Measurements from ENCODE around the gene LORICRIN. TPM values are rescaled to one million over a fixed set of nuclear protein-coding genes. Genes with fewer than 3 reads are reported as not detected.

LORICRIN gene
- total RNA-seq, 4 donors from 2014 or later: 434 to 831 (median 725) TPM

- WGBS, 2 donors: 41 to 43% methylated on average over 9 of the region's 9 CpGs
- no peak overlapping the region for H3K4me3 ChIP-seq (ENCODE audit: low read depth, poor library complexity, severe bottlenecking)
- intact Hi-C loops (cut with DNase I; ENCODE audit: low total_unique reads): no loop called here
- no peak for DNase-seq (ENCODE audit: low spot score in 2 of 2)
- TF ChIP-seq CTCF (IDR thresholded peaks at IDR 0.05): no peak
- TF ChIP-seq POLR2A (IDR thresholded peaks at IDR 0.05): no peak
Measured at GRCh38 chr1:153293851-153294250, 34.4 kb downstream of the LORICRIN start.

- no peak overlapping the region for H3K4me3 ChIP-seq (ENCODE audit: low read depth, poor library complexity, severe bottlenecking)
- 73 to 75% methylated on average over 5 of the region's 5 CpGs for WGBS, 2 donors
- TF ChIP-seq CTCF (IDR thresholded peaks at IDR 0.05) (no peak), POLR2A (IDR thresholded peaks at IDR 0.05) (no peak)
- DNase-seq (ENCODE audit: low spot score in 2 of 2): no peak
- intact Hi-C loops (cut with DNase I; ENCODE audit: low total_unique reads): no loop called here
Measured at GRCh38 chr1:153302308-153302707, 42.8 kb downstream of the LORICRIN start.

- intact Hi-C loops (cut with DNase I; ENCODE audit: low total_unique reads): no loop called here
- DNase-seq (ENCODE audit: low spot score in 2 of 2): no peak
- no peak for TF ChIP-seq CTCF (IDR thresholded peaks at IDR 0.05)
- TF ChIP-seq POLR2A (IDR thresholded peaks at IDR 0.05): no peak
- WGBS, 2 donors: 88% methylated on average over 6 of the region's 6 CpGs
- no peak overlapping the region for H3K4me3 ChIP-seq (ENCODE audit: low read depth, poor library complexity, severe bottlenecking)
Measured at GRCh38 chr1:153305682-153306081, 46.2 kb downstream of the LORICRIN start.

- H3K4me3 ChIP-seq (ENCODE audit: low read depth, poor library complexity, severe bottlenecking): no peak overlapping the region
- 87 to 88% methylated on average over 22 of the region's 22 CpGs for WGBS, 2 donors
- no peak for DNase-seq (ENCODE audit: low spot score in 2 of 2)
- intact Hi-C loops (cut with DNase I; ENCODE audit: low total_unique reads): no loop called here
- TF ChIP-seq CTCF (IDR thresholded peaks at IDR 0.05) (no peak), POLR2A (IDR thresholded peaks at IDR 0.05) (no peak)
Measured at GRCh38 chr1:153306303-153307220, 47.1 kb downstream of the LORICRIN start.

- intact Hi-C loops (cut with DNase I; ENCODE audit: low total_unique reads): no loop called here
- TF ChIP-seq POLR2A (IDR thresholded peaks at IDR 0.05) (no peak), CTCF (IDR thresholded peaks at IDR 0.05) (no peak)
- WGBS, 2 donors: 87% methylated on average over 10 of the region's 10 CpGs
- no peak for DNase-seq (ENCODE audit: low spot score in 2 of 2)
- H3K4me3 ChIP-seq (ENCODE audit: low read depth, poor library complexity, severe bottlenecking): no peak overlapping the region
Measured at GRCh38 chr1:153307221-153307600, 47.7 kb downstream of the LORICRIN start.
